NCI-H524 (cell line): Measurements from ENCODE around the gene MBP.
A peak's percentile ranks its signal among the peaks of the same experiment; 100 is the strongest.

ENCODE experiments used
- DNase-seq, 2 experiments: peaks; one replicate each; lab custom pipeline; 2025; lab: John Stamatoyannopoulos, UW

Gene MBP

GRCh38 chr18:77047803-77048419 is 84.7 kb downstream of the MBP start:
- DNase-seq: no peak

GRCh38 chr18:77046994-77047393 is 85.6 kb downstream of the MBP start:
- DNase-seq: no peak

GRCh38 chr18:77046409-77046808 is 86.2 kb downstream of the MBP start:
- no peak for DNase-seq

- DNase-seq: no peak
Measured at GRCh38 chr18:77045677-77046076, 86.9 kb downstream of the MBP start.

- no peak for DNase-seq
Measured at GRCh38 chr18:77044866-77045664, 87.5 kb downstream of the MBP start.

GRCh38 chr18:77043541-77044280 is 88.9 kb downstream of the MBP start:
- DNase-seq: no peak

GRCh38 chr18:77042583-77042982 is 90.0 kb downstream of the MBP start:
- no peak for DNase-seq

- DNase-seq: no peak
Measured at GRCh38 chr18:77039196-77040130, 93.1 kb downstream of the MBP start.

- no peak for DNase-seq
Measured at GRCh38 chr18:77038182-77038858, 94.3 kb downstream of the MBP start.

GRCh38 chr18:77037567-77037966 is 95.0 kb downstream of the MBP start:
- DNase-seq: no peak

- DNase-seq: no peak
Measured at GRCh38 chr18:77035380-77036187, 97.0 kb downstream of the MBP start.

- DNase-seq: no peak
Measured at GRCh38 chr18:77033575-77033974, 99.0 kb downstream of the MBP start.

GRCh38 chr18:77032181-77032701 is 100.3 kb downstream of the MBP start:
- no peak for DNase-seq

- no peak for DNase-seq
Measured at GRCh38 chr18:77031662-77032061, 100.9 kb downstream of the MBP start.

- no peak for DNase-seq
Measured at GRCh38 chr18:77030201-77030600, 102.4 kb downstream of the MBP start.

GRCh38 chr18:77025831-77026363 is 106.7 kb downstream of the MBP start:
- no peak for DNase-seq

- no peak for DNase-seq
Measured at GRCh38 chr18:77025123-77025522, 107.5 kb downstream of the MBP start.

GRCh38 chr18:77024476-77024875 is 108.1 kb downstream of the MBP start:
- DNase-seq: no peak

- peak in 1 of 2 experiments; percentile 59 for DNase-seq
Measured at GRCh38 chr18:77023102-77023782, 109.3 kb downstream of the MBP start.
